SJSA1 (cell line): ENCODE measurements around the gene CBX1. TPM values are rescaled to one million over a fixed set of nuclear protein-coding genes. Genes with fewer than 3 reads are reported as not detected.

ENCODE experiments used
- DNase-seq, 2 experiments: peaks; one replicate each; pipeline ENCODE4 v3.0.0-alpha.2; 2015 to 2020; ENCODE audit warnings: low spot score in 2 of 2, low read depth in 1 of 2
- H3K27ac ChIP-seq: fragments of 250-450 bp; sonication (Bioruptor Pico); 2 replicates; pipeline ENCODE4 v1.5.1; 2020; ENCODE audit warnings: mild to moderate bottlenecking, moderate library complexity
- H3K27me3 ChIP-seq: fragments of 250-450 bp; sonication (Bioruptor Pico); replicated peaks from 2 replicates; pipeline ENCODE4 v1.5.1; 2020; ENCODE audit warnings: mild to moderate bottlenecking, moderate library complexity
- H3K36me3 ChIP-seq: fragments of 250-450 bp; sonication (Bioruptor Pico); 2 replicates; pipeline ENCODE4 v1.5.1; 2020; ENCODE audit warnings: mild to moderate bottlenecking
- H3K4me1 ChIP-seq: fragments of 250-450 bp; sonication (Bioruptor Pico); replicated peaks from 2 replicates; pipeline ENCODE4 v1.6.1; 2021; ENCODE audit warnings: mild to moderate bottlenecking
- H3K4me3 ChIP-seq: fragments of 250-450 bp; sonication (Bioruptor Pico); 2 replicates; pipeline ENCODE4 v1.5.1; 2020; ENCODE audit warnings: mild to moderate bottlenecking
- H3K9me3 ChIP-seq: fragments of 250-450 bp; sonication (Bioruptor Pico); replicated peaks from 2 replicates; pipeline ENCODE4 v1.5.1; 2020; ENCODE audit warnings: mild to moderate bottlenecking
- total RNA-seq: library from RNA; depleted of rRNA; stranded (reverse); fragments of >200 nt; shearing (Covaris generic); gene quantifications from 2 replicates; pipeline ENCODE4 v1.2.3, GENCODE V29; 2014; rRNA removed

CBX1 gene
- 111 and 149 TPM in 2 replicates for total RNA-seq

GRCh38 chr17:48101012-48101720 is at the start of gene CBX1:
Gene CBX1, minus strand, starts transcription at chr17:48101478. Its CDS starts 24,474 bp downstream, at chr17:48077004.
- H3K36me3 ChIP-seq = peaks cover 25% of the 10 kb centered on the region
- no peaks in the 10 kb centered on the region for H3K27me3 ChIP-seq
- peak within 1 kb of the TSS; percentile 76 for H3K4me3 ChIP-seq
- peak within 1 kb of the TSS; percentile 62 for H3K27ac ChIP-seq
- H3K4me1 ChIP-seq = peaks cover 9% of the 10 kb centered on the region
- no peaks in the 10 kb centered on the region; the same call in 1 of the 2 replicates for H3K9me3 ChIP-seq
- peak; percentile 98 to 99 for DNase-seq

GRCh38 chr17:48150597-48151001 is 49.3 kb upstream of the CBX1 start:
- Histone ChIP-seq H3K4me1 (no peaks in the 10 kb centered on the region; the same call in 1 of the 2 replicates), H3K27me3 (peaks cover 65% of the 10 kb centered on the region), H3K9me3 (no peaks in the 10 kb centered on the region), H3K27ac (no peak overlapping the region), H3K4me3 (no peak overlapping the region), H3K36me3 (no peaks in the 10 kb centered on the region)
- DNase-seq = no peak

GRCh38 chr17:48149787-48150463 is 48.6 kb upstream of the CBX1 start:
- peaks cover 69% of the 10 kb centered on the region for H3K27me3 ChIP-seq

GRCh38 chr17:48148854-48149786 is 47.8 kb upstream of the CBX1 start:
- Histone ChIP-seq H3K27me3 (peaks cover 77% of the 10 kb centered on the region), H3K36me3 (no peaks in the 10 kb centered on the region), H3K27ac (no peak overlapping the region), H3K9me3 (no peaks in the 10 kb centered on the region), H3K4me1 (no peaks in the 10 kb centered on the region; the same call in 1 of the 2 replicates), H3K4me3 (no peak overlapping the region)
- DNase-seq = no peak

More at GRCh38 chr17:48149787-48150463, 48.6 kb upstream of the CBX1 start:
- Histone ChIP-seq H3K36me3 (no peaks in the 10 kb centered on the region), H3K4me1 (no peaks in the 10 kb centered on the region; the same call in 1 of the 2 replicates), H3K27ac (no peak overlapping the region), H3K4me3 (no peak overlapping the region), H3K9me3 (no peaks in the 10 kb centered on the region)
- DNase-seq = no peak

DNA sequence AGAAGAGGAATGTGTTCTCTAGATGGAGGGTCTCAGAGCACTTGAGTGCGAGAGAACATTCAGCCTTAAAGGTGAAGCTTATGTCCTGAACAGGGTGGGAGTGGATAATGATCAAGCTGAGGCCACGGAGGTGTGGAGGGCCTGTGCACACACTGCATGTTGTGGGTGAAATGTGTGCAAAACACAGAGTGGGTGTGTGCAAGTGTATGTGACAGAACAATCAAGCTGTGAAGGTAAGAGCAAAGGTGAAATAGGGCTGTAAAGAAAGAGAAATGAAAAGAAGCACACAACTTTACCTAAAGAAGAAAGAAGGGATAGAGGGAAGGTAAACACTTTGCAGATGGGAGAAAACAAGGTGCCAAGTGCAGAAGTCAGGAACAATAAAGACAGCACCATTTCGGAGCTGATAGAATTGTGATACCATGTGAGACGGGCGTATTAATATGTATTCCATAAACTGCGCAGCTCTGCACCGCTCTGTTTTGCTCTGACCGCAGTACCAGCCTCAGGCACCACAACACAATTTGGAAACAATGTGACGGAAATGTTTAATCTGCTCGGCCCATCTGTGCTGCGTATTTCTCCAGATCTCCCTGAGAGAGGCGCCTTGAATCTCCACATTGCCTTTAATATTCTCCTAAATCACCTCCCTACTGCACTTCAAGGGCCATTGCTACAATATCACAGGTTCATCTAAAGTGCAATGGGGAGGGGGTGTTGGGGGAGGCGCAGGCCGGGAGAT is 46.9 kb upstream of the CBX1 start:
- H3K27ac ChIP-seq = no peak overlapping the region
- no peak overlapping the region for H3K4me3 ChIP-seq
- DNase-seq = no peak
- no peaks in the 10 kb centered on the region for H3K36me3 ChIP-seq
- no peaks in the 10 kb centered on the region for H3K9me3 ChIP-seq
- no peaks in the 10 kb centered on the region for H3K4me1 ChIP-seq
- peaks cover 77% of the 10 kb centered on the region for H3K27me3 ChIP-seq

GRCh38 chr17:48144976-48145798 is 43.9 kb upstream of the CBX1 start:
- Histone ChIP-seq H3K27me3 (peaks cover 51% of the 10 kb centered on the region), H3K9me3 (no peaks in the 10 kb centered on the region)
- DNase-seq = no peak

DNA sequence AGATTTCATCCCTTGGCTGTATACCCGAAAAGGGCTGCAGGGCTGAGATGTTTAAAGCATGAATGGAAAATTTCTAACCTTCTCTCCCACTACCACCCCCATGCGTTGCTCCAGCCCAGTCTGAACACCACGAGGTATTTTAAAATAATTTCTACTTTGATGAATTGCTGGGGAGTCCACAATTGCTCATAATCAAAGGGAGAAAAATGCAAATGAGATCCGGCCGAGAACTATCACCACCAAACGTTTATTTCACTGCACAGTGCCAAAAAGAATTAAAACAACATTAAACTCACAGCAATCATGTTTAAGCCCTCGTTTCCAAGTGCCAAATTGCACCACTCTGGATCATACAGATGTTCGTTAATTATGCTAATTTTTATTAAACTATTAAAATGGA is 43.0 kb upstream of the CBX1 start:
- no peaks in the 10 kb centered on the region for H3K36me3 ChIP-seq
- no peak for DNase-seq
- no peaks in the 10 kb centered on the region for H3K9me3 ChIP-seq
- H3K27me3 ChIP-seq = peaks cover 42% of the 10 kb centered on the region
- H3K4me3 ChIP-seq = no peak overlapping the region
- no peaks in the 10 kb centered on the region for H3K4me1 ChIP-seq
- no peak overlapping the region for H3K27ac ChIP-seq

More at GRCh38 chr17:48144976-48145798, 43.9 kb upstream of the CBX1 start:
- Histone ChIP-seq H3K36me3 (no peaks in the 10 kb centered on the region), H3K4me1 (no peaks in the 10 kb centered on the region), H3K27ac (no peak overlapping the region), H3K4me3 (no peak overlapping the region)

DNA sequence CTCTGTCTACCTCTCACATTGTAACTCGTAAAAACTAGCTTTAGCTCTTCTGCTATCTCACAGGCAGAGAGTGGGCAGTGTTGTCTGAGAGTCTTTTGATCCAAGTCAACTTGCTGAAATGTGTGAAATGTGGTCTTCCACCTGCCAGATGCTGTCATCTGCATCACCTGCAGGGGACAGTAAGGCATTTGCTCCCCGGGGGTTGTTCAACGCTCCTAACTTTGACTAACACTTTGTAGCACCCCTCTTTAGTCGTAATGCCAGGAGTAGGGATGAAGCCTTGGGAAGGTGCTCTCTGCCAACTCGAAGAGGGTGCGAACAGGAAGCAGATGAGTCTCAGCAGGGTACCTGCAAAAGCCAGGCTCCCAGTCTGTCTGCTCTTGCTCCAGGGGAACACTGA is 42.4 kb upstream of the CBX1 start:
- Histone ChIP-seq H3K27ac (no peak overlapping the region), H3K36me3 (no peaks in the 10 kb centered on the region), H3K4me1 (no peaks in the 10 kb centered on the region), H3K27me3 (peaks cover 36% of the 10 kb centered on the region), H3K9me3 (no peaks in the 10 kb centered on the region), H3K4me3 (no peak overlapping the region)
- no peak for DNase-seq

- DNase-seq = no peak
- H3K27me3 ChIP-seq = peaks cover 15% of the 10 kb centered on the region
- no peaks in the 10 kb centered on the region for H3K9me3 ChIP-seq
These were observed 38.7 kb upstream of the CBX1 start for GRCh38 chr17:48139944-48140343.

GRCh38 chr17:48137656-48138055 is 36.4 kb upstream of the CBX1 start:
- DNase-seq = no peak
- Histone ChIP-seq H3K4me1 (no peaks in the 10 kb centered on the region), H3K27me3 (peaks cover 9% of the 10 kb centered on the region; the same call in 1 of the 2 replicates)

More at GRCh38 chr17:48139944-48140343, 38.7 kb upstream of the CBX1 start:
- Histone ChIP-seq H3K4me3 (no peak overlapping the region), H3K27ac (no peak overlapping the region), H3K36me3 (no peaks in the 10 kb centered on the region), H3K4me1 (no peaks in the 10 kb centered on the region)

DNA sequence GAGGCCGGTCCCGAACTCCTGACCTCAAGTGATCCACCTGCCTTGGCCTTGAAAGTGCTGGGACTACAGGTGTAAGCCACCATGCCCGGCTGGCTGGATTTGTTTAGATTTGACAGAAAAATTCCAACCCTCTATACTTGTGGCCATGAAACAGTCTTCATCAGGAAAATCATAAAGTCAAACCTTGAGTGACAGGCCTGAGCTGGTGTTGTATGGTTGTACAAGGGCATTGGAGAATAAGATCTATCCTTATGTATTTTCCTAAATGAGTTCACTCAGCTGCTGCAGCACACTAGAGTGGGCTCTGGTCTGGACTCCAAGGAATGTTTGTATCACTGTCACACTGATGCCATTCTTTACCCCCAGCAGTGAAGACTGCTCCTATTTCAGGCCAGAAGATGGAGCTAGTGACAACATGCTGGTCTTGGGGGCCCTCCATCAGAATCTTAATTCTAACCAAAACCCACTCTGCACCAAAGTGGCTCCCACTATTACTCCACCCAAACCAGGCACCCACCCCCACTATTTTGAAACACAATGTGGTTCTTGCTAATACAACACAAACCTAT is 33.7 kb upstream of the CBX1 start:
- Histone ChIP-seq H3K4me1 (no peaks in the 10 kb centered on the region), H3K27me3 (peaks cover 4% of the 10 kb centered on the region; the same call in 1 of the 2 replicates), H3K36me3 (no peaks in the 10 kb centered on the region), H3K4me3 (no peak overlapping the region), H3K9me3 (no peaks in the 10 kb centered on the region), H3K27ac (no peak overlapping the region)
- peak in 1 of 2 experiments; percentile 22 for DNase-seq

More at GRCh38 chr17:48137656-48138055, 36.4 kb upstream of the CBX1 start:
- Histone ChIP-seq H3K9me3 (no peaks in the 10 kb centered on the region), H3K36me3 (no peaks in the 10 kb centered on the region), H3K27ac (no peak overlapping the region), H3K4me3 (no peak overlapping the region)

DNA sequence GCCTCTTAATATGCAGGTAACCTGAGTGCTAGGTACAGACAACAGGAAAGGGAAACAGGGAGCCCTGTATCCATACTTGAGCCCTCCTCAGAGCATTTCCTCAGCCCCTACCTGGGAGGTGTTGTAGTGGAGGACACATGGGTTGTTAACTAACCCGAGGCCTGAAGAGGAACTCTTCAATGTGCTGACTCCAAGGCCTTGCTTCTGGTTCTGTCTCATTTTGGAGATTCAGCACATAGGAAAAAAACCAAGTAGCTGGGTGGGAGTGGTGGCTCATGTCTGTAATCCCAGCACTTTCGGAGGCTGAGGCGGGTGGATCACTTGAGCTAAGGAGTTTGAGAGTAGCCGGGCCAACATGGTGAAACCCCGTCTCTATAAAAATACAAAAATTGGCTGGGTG is 31.1 kb upstream of the CBX1 start:
- Histone ChIP-seq H3K27ac (no peak overlapping the region), H3K4me3 (no peak overlapping the region), H3K9me3 (no peaks in the 10 kb centered on the region), H3K27me3 (peaks cover 4% of the 10 kb centered on the region; the same call in 1 of the 2 replicates), H3K36me3 (no peaks in the 10 kb centered on the region), H3K4me1 (peaks cover 4% of the 10 kb centered on the region)
- DNase-seq = no peak
